Hippocampal formation (tissue), 2 donors: ENCODE data around the gene OASL.
"Not testable (repeated sequence)": the region's sequence is repeated elsewhere in the genome, so short reads cannot be mapped to it uniquely, and the experiment has no call there.

Source experiments
- DNase-seq, 2 donors: peaks; one replicate each; lab custom pipeline; 2025; lab: John Stamatoyannopoulos, UW

The OASL gene, protein sequence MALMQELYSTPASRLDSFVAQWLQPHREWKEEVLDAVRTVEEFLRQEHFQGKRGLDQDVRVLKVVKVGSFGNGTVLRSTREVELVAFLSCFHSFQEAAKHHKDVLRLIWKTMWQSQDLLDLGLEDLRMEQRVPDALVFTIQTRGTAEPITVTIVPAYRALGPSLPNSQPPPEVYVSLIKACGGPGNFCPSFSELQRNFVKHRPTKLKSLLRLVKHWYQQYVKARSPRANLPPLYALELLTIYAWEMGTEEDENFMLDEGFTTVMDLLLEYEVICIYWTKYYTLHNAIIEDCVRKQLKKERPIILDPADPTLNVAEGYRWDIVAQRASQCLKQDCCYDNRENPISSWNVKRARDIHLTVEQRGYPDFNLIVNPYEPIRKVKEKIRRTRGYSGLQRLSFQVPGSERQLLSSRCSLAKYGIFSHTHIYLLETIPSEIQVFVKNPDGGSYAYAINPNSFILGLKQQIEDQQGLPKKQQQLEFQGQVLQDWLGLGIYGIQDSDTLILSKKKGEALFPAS

DNA sequence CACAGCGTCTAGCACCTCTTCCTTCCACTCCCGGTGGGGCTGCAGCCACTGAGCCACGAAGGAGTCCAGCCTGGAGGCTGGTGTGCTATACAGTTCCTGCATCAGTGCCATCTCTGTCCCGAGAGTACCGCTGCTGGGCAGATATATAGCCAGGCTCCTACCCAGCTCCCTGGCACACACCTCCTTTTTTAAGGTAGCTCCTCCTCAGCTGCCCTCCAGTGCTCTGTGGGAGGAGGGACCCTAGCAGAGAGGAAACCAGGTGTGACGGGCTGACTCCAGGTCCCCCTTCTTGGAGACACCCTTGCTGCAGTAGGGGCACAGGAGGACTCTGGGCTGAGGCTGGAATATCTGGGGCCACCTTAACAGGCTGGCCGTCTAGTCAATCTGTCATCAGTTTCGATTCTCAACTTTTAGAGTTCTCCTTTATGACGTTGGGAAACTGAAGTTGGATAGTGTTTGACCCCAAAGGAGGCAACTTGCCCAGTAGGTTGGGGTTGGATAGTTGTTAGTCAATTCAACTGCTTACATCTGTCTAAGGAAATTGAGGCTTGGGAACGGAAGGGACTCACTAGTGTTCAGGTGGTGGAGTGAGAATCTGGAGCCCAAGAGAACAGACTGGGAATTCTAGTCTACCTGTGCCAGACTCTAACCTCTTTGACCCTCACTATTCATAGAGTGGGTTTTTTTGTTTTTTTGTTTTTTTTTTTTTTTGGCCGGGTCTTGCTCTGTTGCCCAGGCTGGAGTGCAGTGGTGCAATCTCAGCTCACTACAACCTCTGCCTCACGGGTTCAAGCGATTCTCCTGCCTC, at the start of gene OASL:
Gene OASL, minus strand, starts transcription at position 386 of the 808 bp plus-strand sequence. Its CDS starts 275 bp downstream, at position 111.
- no peak for DNase-seq

DNA sequence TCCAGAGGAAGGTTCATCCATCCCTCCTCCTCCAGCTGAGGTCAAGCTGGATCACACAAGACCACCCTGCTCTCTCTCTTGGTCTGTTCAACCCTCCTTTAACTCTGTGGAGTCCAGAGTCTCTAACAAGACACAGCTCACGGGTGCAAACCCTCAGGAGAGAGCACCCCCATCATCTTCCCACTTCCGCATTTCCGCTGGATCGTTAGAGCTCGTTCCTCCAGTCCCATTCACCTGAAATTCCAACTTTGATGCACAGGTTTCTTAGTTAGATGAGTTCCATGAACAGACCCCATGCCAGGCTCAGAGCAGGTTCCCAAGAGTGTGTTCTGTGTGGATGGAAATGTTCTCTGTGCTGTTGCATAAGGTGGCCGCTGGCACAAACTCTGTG, 49.1 kb upstream of the OASL start:
- no peak for DNase-seq

DNA sequence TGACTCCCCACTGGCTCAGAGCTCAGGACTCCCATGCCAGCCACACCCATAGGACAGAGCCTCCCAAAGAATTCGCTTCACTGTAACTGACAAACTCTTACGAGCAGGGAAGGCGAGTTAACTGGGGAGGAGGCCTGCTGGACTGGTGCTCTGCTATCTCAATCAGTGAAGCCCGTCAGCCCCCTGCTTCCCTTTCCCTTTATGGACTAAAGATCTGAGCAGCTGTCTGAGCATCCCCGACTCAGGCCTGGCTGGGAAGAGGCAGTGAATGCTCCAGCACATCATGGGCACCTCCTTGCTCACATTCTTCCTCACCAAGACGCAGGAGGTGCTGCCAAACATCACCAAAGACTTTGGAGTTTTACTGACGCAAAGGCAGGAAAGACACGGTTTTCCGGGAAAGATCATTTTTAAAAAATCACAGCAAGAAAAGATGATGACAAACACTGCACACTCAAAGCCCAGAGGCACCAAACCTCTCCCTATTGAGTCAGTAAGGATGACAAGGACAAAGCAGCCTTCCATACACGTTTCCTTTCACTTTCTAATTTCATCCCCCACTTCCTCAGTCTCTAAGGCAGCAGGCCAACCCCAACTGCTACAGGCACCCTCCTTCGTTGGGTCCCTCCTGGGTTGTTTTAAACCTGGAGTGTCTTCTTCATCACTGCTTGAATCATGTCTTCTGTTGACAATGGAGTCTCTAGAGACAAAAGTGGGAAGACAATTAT, 48.6 kb upstream of the OASL start:
- no peak for DNase-seq

DNA sequence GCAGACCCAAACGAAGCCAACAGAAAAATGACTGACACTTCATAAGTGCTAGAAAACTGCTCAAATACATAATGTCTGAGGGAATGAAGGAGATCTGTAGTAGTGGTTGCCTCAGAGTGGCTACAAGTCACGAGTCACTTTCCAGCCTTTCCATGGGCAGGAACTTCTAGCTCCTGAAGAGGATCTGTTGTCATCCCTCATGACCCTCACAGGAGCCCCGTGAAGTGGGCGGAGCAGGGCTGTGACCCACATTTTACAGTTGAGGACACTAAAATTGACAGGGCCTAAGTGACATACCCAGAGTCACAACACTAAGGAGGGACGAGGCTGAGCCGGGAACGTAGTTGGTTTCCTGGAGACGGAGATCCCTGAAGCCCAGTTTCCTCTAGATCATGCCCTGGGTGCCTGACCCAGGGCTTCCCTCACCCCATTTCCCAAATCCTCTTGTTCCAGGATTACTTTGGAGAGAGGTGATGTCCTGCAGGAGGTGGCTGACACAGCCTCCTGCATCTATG, 47.8 kb upstream of the OASL start:
- DNase-seq = no peak

DNA sequence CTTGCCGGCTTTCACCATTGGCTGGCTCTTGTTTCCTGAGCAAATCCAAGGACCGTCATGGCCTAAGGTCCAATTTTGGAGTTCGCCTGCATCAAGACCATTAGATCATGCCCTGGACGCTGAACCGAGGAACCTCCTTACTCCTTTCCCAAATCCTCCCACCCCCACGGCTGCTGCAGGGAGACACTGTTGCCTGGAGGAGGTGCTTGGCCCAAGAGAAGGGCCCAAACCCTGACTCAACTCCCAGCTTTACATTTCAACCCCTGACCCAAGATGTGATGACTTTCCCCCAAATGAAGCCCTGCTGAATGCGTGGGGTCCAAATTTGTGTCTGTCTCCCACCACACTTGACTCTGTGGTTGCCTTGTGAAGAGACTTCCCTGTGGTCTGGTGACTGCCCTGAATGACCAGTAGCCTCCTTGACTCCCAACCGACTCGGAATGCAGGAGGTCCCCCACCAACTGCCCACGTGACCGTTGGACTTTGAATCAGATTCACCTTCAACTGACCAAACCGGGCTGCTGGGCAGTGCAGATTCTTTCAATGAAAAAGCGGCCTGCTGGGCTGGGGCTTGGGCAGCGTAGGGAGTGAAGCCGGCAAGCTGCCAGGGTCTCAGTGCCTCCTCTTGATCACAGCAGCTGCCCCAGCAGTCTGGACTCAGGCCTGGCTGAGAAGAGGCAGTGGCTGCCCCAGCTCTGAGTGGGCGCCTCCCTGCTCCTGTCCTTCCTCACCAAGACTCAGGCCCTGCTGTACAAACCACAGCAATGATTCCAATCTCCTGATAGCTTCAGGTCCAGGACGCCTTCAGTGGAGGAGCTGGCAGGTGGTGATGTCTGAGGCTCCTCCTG, 46.7 kb upstream of the OASL start:
- no peak for DNase-seq

DNA sequence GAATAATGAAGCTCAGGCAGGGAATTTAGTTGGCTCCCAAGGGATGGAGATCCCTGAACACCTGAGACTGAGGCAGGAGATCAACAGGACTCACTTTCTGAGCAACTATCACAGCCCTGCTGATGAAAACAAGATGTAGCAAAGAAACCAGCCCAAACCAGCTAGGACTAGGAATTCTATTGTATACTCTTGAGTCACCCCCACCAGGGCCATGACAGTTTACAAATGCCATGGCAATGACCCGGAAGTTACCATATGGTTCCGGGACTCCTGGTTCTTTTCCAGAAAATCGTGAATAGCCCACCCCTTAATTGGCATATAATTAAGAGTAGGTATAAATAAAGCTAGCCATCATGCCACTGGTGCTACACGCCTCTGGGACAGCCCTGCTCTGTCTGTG, 46.0 kb upstream of the OASL start:
- no peak for DNase-seq

DNA sequence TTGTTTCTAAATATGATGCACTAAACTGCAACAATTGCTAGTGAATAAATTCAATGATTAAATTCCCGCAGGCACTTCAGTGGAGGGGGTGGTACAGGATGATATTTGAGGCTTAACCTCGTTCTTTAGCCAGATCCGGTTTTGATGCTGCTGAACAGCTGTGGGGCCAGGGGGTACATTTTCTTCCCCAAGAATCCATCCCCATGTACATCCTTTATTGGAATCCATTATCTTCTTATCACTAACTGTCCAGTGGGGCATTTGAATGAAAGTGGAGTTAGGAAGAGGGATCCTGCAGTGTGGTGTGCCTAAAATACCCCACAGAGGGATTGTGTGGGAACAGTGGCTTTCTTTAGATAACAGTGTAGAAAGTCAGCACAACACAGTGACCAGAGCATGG, 45.2 kb upstream of the OASL start:
- DNase-seq = no peak

DNA sequence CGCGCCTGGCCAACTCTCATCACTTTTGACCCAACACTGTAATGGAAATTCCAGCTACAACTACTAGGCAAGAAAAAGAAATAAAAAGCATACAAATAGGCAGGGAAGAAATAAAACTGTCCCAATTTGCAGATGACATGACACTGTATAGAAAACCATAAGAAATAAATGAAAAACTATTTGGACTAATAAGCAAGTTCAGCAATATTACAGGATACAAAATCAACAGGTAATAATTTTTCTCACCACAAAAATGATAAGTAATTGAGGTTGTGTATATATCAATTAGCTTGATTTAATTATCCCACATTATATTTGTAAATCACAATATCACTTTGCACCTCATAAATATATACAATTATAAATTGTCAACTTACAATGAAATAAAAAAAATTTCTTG, 41.9 kb upstream of the OASL start:
- DNase-seq = no peak

DNA sequence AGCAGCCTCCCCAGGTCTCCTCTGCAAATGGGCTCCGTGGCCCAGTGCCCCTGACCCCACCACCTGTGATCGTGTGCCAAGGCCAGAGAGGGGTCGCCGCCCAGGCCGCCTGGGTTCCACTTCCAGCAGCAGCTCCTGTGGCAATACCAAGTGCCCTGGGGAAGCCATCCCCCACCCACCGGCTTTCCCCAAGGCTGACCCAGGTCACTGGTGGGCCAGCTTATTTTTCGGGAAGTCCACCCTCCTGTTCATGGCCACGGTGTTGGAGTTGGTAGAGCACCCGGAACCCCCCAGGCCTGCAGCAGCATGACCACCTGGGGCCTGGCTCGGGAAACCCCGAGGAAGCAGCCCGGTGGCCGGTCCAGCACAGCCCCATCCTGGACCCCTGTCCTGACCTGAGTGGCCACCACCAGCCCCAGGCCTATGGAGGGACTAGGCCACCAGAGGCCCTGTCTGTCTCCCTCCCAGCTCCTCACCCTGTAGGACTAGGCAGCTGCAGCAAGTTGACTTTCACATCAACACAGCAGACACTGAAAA, 40.8 kb upstream of the OASL start:
- DNase-seq = no peak

DNA sequence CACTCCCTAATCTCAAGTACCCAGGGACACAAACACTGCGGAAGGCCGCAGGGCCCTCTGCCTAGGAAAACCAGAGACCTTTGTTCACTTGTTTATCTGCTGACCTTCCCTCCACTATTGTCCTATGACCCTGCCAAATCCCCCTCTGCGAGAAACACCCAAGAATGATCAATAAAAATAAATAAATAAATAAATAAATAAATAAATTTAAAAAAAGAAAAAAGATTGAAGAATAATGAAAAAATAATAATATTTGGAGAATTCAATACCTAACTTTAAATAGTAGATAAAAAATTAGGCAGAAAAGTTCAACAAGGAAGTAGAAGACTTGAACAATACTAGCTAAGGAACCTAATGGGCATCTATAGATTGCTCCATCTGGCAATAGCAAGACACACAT, 38.4 kb upstream of the OASL start:
- not testable (repeated sequence) for DNase-seq

DNA sequence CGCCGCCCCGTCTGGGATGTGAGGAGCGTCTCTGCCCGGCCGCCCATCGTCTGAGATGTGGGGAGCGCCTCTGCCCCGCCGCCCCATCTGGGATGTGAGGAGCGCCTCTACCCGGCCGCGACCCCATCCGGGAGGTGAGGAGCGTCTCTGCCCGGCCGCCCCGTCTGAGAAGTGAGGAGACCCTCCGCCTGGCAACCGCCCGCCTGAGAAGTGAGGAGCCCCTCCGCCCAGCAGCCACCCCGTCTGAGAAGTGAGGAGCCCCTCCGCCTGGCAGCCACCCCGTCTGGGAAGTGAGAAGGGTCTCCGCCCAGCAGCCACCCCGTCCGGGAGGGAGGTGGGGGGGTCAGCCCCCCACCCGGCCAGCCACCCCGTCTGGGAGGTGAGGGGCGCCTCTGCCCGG, 36.9 kb upstream of the OASL start:
- DNase-seq = not testable (repeated sequence)

DNA sequence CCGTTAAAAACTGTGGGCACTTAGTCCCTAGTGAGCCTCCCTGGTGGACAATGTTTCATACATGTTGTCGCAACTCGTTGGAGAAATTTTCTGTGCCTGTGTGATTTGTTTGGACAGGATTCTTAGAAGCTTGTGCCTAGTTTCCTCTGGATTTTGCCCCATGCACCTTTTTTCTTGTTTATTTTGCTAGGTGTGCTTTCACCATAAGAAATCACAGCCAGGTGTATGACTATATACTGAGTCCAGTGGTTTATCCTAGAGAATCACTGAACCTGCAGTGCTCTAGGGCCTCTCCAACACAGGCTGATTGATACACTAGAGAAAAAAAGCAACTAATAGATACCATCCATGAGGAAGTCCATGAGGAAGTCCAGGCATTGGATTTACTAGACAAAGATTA, 33.1 kb upstream of the OASL start:
- no peak for DNase-seq

DNA sequence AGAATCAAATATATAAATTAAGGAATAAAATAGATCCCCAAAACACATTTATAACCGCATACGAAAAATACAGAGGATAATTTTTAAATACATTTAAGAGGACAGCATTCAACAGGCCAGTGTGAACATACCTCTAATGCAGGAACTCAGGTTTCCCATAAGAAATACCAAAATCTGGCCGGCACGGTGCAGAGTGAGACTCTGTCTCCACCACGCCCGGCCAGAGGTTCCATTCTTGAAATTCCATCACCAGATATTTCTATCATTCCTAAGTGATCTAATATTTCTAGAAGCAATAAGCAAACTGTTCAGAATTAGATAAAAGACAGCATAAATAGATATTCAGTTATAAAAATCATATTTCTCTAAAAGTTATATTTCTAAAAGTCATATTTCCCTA, 30.2 kb upstream of the OASL start:
- no peak for DNase-seq

DNA sequence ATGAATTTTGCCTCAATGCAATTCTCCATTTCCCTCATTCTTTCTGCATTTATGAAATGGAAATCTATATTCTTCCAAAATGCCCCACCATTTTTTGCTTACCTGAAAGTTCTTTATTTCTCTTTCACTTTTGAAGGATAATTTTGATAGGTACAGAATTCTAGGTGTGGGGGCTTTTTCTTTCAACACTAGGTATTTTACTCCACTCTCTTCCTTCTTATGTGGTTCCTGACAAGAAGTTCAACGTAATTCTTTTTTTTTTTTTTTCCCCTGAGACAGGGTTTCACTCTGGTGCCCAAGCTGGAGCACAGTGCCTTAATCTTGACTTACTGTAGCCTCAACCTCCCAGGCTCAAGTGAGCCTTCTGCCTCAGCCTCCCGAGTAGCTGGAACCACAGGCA, 26.3 kb upstream of the OASL start:
- no peak for DNase-seq

DNA sequence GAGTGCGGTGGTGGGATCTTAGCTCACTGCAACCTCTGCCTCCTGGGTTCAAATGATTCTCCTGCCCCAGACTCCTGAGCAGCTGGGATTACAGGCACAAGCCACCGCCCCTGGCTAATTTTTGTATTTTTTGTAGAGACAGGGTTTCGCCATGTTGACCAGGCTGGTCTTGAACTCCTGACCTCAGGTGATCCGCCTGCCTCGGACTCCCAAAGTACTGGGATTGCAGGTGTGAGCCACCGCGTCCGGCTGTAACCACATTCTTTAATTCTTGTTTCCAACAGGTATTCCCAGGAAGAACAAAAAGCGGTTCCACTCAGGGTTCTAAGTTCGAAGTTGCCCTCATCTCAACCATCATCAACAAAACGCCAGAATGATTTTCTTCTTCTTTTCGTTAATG, 25.5 kb upstream of the OASL start:
- not testable (repeated sequence) for DNase-seq

DNA sequence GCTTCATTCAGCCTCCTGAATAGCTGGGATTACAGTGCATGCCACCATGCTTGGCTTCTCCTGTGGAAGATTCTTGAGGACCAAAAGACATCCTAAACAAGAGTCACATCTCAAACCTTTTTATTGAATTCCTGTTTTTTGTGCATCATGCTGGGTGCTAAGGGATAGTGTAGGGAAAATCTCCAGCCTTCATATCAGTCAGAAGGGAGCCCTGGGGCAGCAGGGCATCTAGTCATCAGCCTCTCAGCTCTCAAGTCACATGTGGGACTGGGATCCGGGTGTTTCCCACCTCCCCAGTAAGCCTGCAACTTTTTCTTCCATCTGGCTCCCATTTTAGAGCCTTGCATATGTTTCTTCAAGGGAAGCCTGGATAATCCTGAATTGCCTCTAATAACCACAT, 25.1 kb upstream of the OASL start:
- DNase-seq = no peak

DNA sequence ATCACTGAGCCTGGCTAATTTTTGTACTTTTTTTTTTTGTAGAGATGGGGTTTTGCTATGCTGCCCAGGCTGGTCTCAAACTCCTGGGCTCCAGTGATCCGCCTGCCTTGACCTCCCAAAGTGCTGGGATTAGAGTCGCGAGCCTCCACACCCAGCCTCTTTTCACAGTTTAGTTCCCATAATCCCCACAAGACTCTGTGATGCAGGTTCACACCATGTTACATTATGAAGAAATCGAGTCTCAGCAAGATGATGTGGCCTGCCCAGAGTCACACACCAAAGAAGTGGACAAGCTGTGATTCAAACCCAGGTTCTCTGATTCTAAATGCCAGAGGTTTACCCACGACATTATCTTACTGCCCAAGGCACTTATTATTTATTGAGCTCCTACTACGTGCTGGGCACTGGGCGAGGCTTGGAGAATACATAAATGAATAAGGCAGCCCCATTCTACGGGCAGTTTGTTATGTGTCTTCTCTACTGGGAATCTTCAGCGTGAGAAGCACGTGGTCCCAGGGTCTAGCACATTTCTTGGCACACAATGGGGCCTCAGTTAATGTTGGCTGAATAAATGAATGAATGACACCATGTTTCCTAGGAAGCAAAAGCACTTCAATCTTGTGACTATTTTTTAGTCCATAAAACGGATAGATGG, 23.5 kb upstream of the OASL start:
- DNase-seq = no peak

DNA sequence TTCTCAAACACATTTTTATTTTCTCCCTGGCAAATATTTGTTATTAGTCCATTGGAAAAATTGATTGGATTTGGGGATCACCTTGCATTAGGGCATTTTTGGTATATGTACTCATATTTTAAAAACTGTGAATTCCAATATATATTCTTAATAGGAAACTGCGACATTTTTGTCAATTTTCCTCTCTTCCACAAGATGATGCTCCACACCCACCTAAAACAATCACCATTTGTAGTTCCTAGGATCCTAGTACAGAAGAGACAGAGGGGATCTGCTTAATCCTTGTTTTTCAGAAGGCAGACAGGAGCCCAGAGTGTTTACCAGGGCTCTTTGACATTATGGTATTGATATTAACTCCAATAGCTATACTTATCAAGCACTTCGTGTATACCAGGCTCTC, 22.8 kb upstream of the OASL start:
- DNase-seq = peak in 1 of 2 donors; percentile 38

DNA sequence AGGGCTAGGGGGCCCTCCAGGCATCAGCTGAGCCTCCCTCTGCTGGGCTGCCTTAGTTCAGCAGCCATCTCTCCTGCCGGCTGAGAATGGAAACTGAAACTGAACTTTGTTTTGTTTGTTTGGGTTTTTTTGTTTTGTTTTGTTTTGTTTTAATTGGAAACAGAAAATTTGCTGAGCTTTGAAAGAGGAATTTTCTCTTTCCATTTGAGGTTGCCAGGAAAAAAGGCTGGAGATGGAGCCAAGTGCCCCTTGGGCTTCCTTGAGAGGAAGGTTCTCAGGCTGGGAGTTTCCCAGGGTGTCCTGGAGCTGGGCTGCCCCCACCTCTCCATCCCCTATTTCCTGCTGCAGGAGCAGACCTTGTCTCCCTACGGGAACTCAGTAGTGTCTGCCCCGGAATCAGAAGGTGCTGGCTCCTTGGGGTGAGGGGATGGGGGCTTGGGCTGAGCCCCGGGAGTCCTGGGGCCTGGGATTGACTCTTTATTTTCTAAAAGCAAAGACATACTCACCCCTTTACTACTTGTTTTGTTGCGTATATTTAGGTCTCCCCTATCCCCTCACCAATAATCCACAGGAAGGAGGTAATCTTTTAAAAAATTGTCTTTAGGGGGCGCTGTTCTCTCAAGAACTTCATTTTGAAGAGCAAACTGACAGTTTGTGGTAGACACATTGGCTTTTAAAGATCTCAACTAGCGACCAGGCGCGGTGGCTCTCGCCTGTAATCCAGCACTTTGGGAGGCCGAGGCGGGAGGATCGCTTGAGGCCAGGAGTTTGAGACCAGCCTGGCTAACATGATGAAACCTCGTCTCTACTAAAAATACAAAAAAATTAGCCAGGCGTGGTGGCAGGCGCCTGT, 21.3 kb upstream of the OASL start:
- peak; percentile 15 for DNase-seq
